GM12891 (cell line): Measurements from ENCODE around the gene SLC30A3.

Source experiments
- POLR2A ChIP-seq: IDR thresholded peaks from 2 replicates; pipeline ENCODE4 v1.6.1; 2011; ENCODE audit warnings: low read depth, low read length, control low read depth
- POLR2AphosphoS5 ChIP-seq: IDR thresholded peaks from 2 replicates; pipeline ENCODE4 v1.6.1; 2011; ENCODE audit warnings: low read depth, low read length, control low read depth
- TAF1 ChIP-seq: IDR thresholded peaks from 2 replicates; pipeline ENCODE4 v1.6.1; 2011; ENCODE audit warnings: low read depth, low read length, control low read depth

- TF ChIP-seq POLR2A, result no peak
- no peak for TF ChIP-seq POLR2AphosphoS5
- no peak for TF ChIP-seq TAF1
These were observed 13.5 kb downstream of the SLC30A3 start for GRCh38 chr2:27249159-27249890.
